GM12878 (cell line): ENCODE results near the gene LTB. TPM values are rescaled to one million over a fixed set of nuclear protein-coding genes. Genes with fewer than 3 reads are reported as not detected.

Source experiments
- ATF7 ChIP-seq: fragments of 450-650 bp; IDR thresholded peaks from 2 replicates; pipeline ENCODE4 v1.6.1; 2016; ENCODE audit warnings: low read depth, mild to moderate bottlenecking
- BMI1 ChIP-seq: fragments of 450-650 bp; IDR thresholded peaks from 2 replicates; pipeline ENCODE4 v1.6.1; 2016; ENCODE audit warnings: mild to moderate bottlenecking, moderate library complexity, borderline replicate concordance
- CEBPB ChIP-seq, 2 experiments: fragments of 150-350 bp in 1 of 2; IDR thresholded peaks; 2 replicates each; pipeline ENCODE4 v1.6.1; 2012 to 2014; ENCODE audit warnings: low read depth in 2 of 2, low read length in 2 of 2, borderline replicate concordance in 1 of 2, inconsistent platforms in 1 of 2
- CREB1 ChIP-seq: IDR thresholded peaks from 2 replicates; pipeline ENCODE4 v1.6.1; 2012; ENCODE audit warnings: low read depth, mild to moderate bottlenecking, inconsistent platforms
- CREM ChIP-seq: IDR thresholded peaks from 2 replicates; pipeline ENCODE4 v1.6.1; 2014; ENCODE audit warnings: antibody characterized with exemption, low read depth
- ETV6 ChIP-seq, 2 experiments: fragments of 450-650 bp in 1 of 2; IDR thresholded peaks in 1 of 2; conservative IDR thresholded peaks in 1 of 2; 2 replicates each; pipeline ENCODE4 v1.6.1; 2014; ENCODE audit warnings: antibody characterized with exemption in 1 of 2, borderline replicate concordance in 1 of 2, low read depth in 1 of 2, mild to moderate bottlenecking in 1 of 2, moderate library complexity in 1 of 2
- EZH2 ChIP-seq: IDR thresholded peaks from 2 replicates; pipeline ENCODE4 v1.6.1; 2012; ENCODE audit warnings: low read depth, mild to moderate bottlenecking, control low read depth, inconsistent platforms, low read length, borderline replicate concordance; ENCODE audit not compliant: control insufficient read depth
- FOXK2 ChIP-seq: fragments of 450-650 bp; IDR thresholded peaks from 2 replicates; pipeline ENCODE4 v1.6.1; 2017; ENCODE audit warnings: mild to moderate bottlenecking, moderate library complexity
- HDAC6 ChIP-seq: fragments of 200-600 bp; sonication (generic); IDR thresholded peaks from one replicate; pipeline ENCODE4 v1.8.0; 2017; ENCODE audit warnings: antibody characterized with exemption; ENCODE audit not compliant: unreplicated experiment
- IKZF1 ChIP-seq: fragments of 450-650 bp; conservative IDR thresholded peaks from 2 replicates; pipeline ENCODE4 v1.6.1; 2017; ENCODE audit warnings: antibody characterized with exemption, mild to moderate bottlenecking
- IRF4 ChIP-seq: IDR thresholded peaks from 2 replicates; pipeline ENCODE4 v1.6.1; 2011; ENCODE audit warnings: low read depth, low read length
- RUNX3 ChIP-seq: IDR thresholded peaks from 2 replicates; pipeline ENCODE4 v1.6.1; 2012; ENCODE audit warnings: low read length, inconsistent platforms
- SIN3A ChIP-seq: IDR thresholded peaks from 2 replicates; pipeline ENCODE4 v1.6.1; 2012; ENCODE audit warnings: low read depth, low read length, improper control_type of control experiment
- SMAD1 ChIP-seq: fragments of 450-650 bp; IDR thresholded peaks from 2 replicates; pipeline ENCODE4 v1.6.1; 2018; ENCODE audit warnings: mild to moderate bottlenecking, low read depth; ENCODE audit not compliant: partially characterized antibody
- SP1 ChIP-seq: IDR thresholded peaks from one replicate; pipeline ENCODE4 v1.6.1; 2011; ENCODE audit warnings: low read depth, low read length
- SPI1 ChIP-seq: IDR thresholded peaks from 2 replicates; pipeline ENCODE4 v1.6.1; 2011; ENCODE audit warnings: low read depth, mild to moderate bottlenecking, low read length, moderate library complexity, borderline replicate concordance; ENCODE audit not compliant: insufficient read depth
- TAF1 ChIP-seq: IDR thresholded peaks from 2 replicates; pipeline ENCODE4 v1.6.1; 2011; ENCODE audit warnings: mild to moderate bottlenecking, low read depth, low read length, borderline replicate concordance
- YBX1 ChIP-seq: fragments of 450-650 bp; IDR thresholded peaks from 2 replicates; pipeline ENCODE4 v1.6.1; 2016; ENCODE audit warnings: antibody characterized with exemption
- ZNF217 ChIP-seq: fragments of 450-650 bp; IDR thresholded peaks from 2 replicates; pipeline ENCODE4 v1.6.1; 2017; ENCODE audit warnings: antibody characterized with exemption, mild to moderate bottlenecking
- polyA plus RNA-seq, 11 experiments: library from polyadenylated mRNA; depleted of rRNA in 4 of 11; unstranded in 6 of 11; stranded (reverse) in 5 of 11; fragments of >200 nt; fragmentation: Nextera tagmentation in 4 of 11; fragmentation: Illumina TruSeq in 1 of 11; extraction: Ambion mirVana in 4 of 11; extraction: Trizol in 1 of 11; gene quantifications; 1 replicate in 1 of 11; 2 replicates in 10 of 11; pipeline versions ENCODE4 v1.2.1 to v1.2.3, GENCODE V29; 2011 to 2016; ENCODE audit warnings: inconsistent platforms in 2 of 11, missing spikeins in 2 of 11, low read depth in 1 of 11
- total RNA-seq, 4 experiments: library from RNA; depleted of rRNA in 3 of 4; stranded (reverse); fragments of >200 nt in 3 of 4; fragmentation: Illumina TruSeq in 1 of 4; extraction: Trizol in 1 of 4; gene quantifications; 2 replicates each; pipeline versions ENCODE4 v1.2.1 to v1.2.3, GENCODE V29; 2013 to 2021
- TF ChIP-seq, protein P1 (sequence below): IDR thresholded peaks from 2 replicates; pipeline ENCODE4 v1.6.1; 2011; ENCODE audit warnings: borderline replicate concordance, low read depth, mild to moderate bottlenecking, moderate library complexity, low read length; ENCODE audit not compliant: insufficient read depth, poor library complexity, severe bottlenecking
- TF ChIP-seq, protein P2 (sequence below): fragments of 450-650 bp; IDR thresholded peaks from 2 replicates; pipeline ENCODE4 v1.6.1; 2017; ENCODE audit warnings: low read depth, mild to moderate bottlenecking, moderate library complexity
- TF ChIP-seq, protein P3 (sequence below): fragments of 450-650 bp; IDR thresholded peaks from 2 replicates; pipeline ENCODE4 v1.6.1; 2017; ENCODE audit warnings: antibody characterized with exemption, mild to moderate bottlenecking, moderate library complexity

LTB gene
- total and polyA plus RNA-seq, 10 of the 15 experiments (the other 5 are each of a cell fraction or from before 2014, with no cell fraction given), result 0.71 to 74.3 (median 20.0) TPM

DNA sequence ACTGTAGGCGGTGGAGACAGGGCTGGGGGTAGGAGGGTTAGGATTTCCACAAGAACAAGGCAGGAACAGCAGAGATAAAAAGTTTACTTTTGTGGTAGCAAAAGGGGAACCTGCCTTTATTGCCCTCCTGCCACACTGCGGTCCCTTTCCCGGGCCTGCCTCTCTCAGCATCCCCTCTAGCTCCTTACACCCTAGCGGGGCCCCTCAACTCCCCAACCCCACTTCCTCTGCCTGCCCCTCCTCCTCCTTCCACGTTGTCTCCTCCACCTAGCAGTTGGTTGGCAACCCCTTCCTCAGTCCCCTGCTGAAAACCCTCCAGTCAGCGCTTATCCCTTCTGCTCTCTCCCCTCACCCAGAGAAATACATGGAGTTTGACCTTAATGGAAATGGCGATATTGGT, 33.5 kb upstream of the LTB start (continued):
- TF ChIP-seq ETV6 (conservative IDR thresholded peaks at IDR 0.05 in 1 of 2, IDR thresholded peaks at IDR 0.05 in 1 of 2; ENCODE audit: borderline replicate concordance in 1 of 2, low read depth in 1 of 2) (no peak), SP1 (peak; percentile 35), BMI1 (no peak), HDAC6 (no peak), CREB1 (peak; percentile 32; the same call in 1 of the 2 replicates), RUNX3 (peak; percentile 61), FOXK2 (no peak), CREM (no peak), CEBPB (IDR thresholded peaks at IDR 0.05; ENCODE audit: borderline replicate concordance in 1 of 2, low read depth in 2 of 2, low read length in 2 of 2) (no peak), ATF7 (peak; percentile 40; the same call in 1 of the 2 replicates), ZNF217 (no peak), EZH2 (no peak), SPI1 (peak; percentile 70), SIN3A (no peak), YBX1 (no peak), TAF1 (0 out of 2 replicates have a peak, but pooled peaks have one; percentile 13), SMAD1 (no peak), IKZF1 (peak; percentile 37), IRF4 (no peak)
- TF ChIP-seq, protein P1, sequence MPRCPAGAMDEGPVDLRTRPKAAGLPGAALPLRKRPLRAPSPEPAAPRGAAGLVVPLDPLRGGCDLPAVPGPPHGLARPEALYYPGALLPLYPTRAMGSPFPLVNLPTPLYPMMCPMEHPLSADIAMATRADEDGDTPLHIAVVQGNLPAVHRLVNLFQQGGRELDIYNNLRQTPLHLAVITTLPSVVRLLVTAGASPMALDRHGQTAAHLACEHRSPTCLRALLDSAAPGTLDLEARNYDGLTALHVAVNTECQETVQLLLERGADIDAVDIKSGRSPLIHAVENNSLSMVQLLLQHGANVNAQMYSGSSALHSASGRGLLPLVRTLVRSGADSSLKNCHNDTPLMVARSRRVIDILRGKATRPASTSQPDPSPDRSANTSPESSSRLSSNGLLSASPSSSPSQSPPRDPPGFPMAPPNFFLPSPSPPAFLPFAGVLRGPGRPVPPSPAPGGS, result no peak
- TF ChIP-seq, protein P2, sequence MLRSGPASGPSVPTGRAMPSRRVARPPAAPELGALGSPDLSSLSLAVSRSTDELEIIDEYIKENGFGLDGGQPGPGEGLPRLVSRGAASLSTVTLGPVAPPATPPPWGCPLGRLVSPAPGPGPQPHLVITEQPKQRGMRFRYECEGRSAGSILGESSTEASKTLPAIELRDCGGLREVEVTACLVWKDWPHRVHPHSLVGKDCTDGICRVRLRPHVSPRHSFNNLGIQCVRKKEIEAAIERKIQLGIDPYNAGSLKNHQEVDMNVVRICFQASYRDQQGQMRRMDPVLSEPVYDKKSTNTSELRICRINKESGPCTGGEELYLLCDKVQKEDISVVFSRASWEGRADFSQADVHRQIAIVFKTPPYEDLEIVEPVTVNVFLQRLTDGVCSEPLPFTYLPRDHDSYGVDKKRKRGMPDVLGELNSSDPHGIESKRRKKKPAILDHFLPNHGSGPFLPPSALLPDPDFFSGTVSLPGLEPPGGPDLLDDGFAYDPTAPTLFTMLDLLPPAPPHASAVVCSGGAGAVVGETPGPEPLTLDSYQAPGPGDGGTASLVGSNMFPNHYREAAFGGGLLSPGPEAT, result 0 out of 2 replicates have a peak, but pooled peaks have one; percentile 24
- TF ChIP-seq, protein P3, sequence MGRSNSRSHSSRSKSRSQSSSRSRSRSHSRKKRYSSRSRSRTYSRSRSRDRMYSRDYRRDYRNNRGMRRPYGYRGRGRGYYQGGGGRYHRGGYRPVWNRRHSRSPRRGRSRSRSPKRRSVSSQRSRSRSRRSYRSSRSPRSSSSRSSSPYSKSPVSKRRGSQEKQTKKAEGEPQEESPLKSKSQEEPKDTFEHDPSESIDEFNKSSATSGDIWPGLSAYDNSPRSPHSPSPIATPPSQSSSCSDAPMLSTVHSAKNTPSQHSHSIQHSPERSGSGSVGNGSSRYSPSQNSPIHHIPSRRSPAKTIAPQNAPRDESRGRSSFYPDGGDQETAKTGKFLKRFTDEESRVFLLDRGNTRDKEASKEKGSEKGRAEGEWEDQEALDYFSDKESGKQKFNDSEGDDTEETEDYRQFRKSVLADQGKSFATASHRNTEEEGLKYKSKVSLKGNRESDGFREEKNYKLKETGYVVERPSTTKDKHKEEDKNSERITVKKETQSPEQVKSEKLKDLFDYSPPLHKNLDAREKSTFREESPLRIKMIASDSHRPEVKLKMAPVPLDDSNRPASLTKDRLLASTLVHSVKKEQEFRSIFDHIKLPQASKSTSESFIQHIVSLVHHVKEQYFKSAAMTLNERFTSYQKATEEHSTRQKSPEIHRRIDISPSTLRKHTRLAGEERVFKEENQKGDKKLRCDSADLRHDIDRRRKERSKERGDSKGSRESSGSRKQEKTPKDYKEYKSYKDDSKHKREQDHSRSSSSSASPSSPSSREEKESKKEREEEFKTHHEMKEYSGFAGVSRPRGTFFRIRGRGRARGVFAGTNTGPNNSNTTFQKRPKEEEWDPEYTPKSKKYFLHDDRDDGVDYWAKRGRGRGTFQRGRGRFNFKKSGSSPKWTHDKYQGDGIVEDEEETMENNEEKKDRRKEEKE, result no peak
